ENCODE results near the gene ZNF8.
"Not testable (repeated sequence)": the region's sequence is repeated elsewhere in the genome, so short reads cannot be mapped to it uniquely, and the experiment has no call there.

ZNF8 gene

GRCh38 chr19:58334691-58335249, 56.0 kb downstream of the ZNF8 start:
- DNase-seq (ENCODE audit: low read depth in 1 of 2, low spot score in 1 of 2): no peak

DNA sequence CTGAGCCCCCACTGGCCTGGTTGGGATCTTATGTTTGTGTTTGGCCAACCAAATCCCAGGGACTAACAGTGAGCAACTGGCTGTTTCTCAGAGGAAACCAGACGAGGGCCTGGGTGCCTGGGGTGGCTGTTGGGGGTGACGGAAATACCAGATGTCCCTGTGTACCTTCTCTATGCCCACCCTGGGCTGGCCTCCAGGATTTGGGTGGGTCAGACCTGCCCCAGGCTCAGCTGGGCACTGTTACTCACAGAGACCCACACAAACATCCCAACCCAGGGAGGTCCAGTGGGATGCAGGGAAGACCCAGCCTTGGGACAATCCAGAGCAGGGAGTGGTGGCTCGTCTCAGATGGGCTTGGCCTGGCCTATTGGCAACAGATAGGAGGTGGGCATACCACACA, 56.9 kb downstream of the ZNF8 start:
- no peak for DNase-seq (ENCODE audit: low read depth in 1 of 2, low spot score in 1 of 2)

DNA sequence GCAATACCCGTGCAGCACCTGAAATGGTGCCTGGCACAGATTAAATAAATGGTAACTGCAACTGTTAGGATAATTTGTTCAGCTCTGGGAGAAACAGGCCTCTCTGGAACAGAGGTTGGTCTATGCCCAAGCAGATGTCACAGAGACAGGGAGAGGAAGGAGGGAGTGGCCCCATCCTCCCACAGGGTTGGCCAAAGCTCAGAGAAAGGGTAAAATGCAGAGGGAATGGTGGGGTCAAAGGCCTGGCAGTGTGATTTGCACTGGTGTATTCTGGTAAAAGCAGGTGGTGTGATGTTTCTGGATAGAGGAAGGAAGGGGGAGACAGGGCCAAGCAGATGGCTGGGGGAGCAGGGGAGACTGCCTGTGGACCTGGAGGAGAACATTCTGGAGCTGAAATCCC, 57.5 kb downstream of the ZNF8 start:
- DNase-seq (ENCODE audit: low read depth in 1 of 2, low spot score in 1 of 2): no peak

- no peak for DNase-seq (ENCODE audit: low read depth in 1 of 2, low spot score in 1 of 2)
Measured at GRCh38 chr19:58336820-58337219, 58.1 kb downstream of the ZNF8 start.

DNA sequence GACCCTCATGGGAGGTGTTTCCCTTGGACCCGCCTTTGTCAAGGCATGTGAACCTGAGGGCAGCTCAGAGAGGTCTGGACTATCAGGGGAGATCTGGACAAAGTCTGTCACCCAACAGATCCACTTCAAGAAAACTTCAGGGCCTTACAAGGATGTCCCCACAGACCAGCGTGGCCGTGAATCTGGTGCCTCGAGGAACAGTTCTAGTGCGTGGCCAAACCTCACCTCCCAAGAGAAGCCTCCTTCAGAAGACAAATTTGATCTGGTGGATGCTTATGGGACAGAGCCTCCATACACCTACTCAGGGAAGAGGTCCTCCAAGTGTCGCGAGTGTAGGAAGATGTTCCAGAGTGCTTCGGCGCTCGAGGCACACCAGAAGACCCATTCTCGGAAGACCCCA, 59.6 kb downstream of the ZNF8 start:
- DNase-seq (ENCODE audit: low read depth in 1 of 2, low spot score in 1 of 2): no peak

DNA sequence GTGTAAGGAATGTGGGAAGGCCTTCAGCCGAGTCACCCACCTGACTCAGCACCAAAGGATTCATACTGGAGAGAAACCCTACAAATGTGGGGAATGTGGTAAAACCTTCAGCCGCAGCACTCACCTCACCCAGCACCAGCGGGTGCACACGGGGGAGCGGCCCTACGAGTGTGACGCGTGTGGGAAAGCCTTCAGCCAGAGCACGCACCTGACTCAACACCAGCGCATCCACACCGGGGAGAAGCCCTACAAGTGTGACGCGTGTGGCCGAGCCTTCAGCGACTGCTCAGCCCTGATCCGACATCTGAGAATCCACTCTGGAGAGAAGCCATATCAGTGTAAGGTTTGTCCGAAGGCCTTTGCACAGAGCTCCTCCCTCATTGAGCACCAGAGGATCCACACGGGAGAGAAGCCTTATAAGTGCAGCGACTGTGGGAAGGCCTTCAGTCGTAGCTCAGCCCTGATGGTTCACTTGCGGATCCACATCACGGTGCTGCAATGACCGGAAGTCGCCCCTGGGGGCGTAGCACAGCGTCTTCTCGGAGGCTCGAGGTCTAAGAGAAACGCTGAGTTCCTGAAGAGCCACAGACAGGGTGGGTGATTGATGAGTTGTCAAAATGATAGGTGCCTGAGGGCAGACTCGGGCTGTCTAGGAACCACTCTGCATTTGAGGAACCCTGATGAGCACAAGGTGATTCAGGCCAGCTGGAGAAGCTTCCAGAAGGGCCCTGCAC, 60.2 kb downstream of the ZNF8 start:
- DNase-seq (ENCODE audit: low read depth in 1 of 2, low spot score in 1 of 2): no peak

GRCh38 chr19:58345558-58345957, 66.8 kb downstream of the ZNF8 start:
- DNase-seq (ENCODE audit: low read depth in 1 of 2, low spot score in 1 of 2): no peak

DNA sequence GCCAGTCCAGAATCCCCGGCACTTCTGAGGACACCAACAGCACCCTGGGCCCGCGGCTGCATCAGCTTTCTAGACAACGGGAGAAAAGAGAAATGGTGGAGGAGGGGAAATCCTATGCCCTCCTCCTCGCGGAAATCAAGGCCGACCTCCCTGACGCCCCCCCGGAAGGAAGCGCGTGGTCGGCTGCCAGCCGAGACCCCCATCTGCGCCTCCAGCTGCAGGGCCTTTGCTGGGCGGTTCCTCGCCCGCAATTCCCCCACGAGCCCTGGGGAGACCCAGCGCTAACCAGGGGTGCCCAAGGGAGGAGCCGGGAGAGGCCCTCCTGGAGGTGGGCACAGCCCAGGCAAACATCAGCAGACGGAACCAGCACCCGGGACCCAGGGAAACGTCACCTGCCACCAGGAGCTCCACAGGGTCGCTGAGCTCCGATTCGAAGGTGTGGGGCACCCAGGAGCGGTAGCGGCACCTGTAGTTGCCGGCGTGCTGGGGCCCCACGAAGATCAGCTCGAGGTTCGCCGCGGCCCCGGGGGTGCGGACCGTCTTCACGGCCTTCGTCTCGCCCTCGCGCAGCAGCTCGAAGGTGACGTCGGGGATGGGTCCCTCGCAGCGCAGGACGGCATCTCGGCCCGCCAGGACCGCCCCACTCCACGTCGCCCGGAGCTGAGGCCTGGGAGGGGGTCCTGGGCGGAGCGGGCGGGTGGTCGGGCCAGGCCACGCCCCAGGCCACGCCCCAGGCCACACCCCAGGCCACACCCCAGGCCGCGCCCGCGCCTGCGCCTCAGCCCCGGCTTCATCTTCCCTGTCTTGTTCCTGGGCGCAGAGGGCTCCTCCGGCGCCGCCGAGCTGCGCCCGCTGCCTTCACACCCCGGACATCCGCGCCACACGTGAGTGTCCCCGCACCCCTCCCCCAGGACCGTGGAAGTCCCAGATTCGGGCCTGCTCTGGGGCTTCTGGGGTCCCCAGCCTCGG, 68.5 kb downstream of the ZNF8 start:
- DNase-seq (ENCODE audit: low read depth in 1 of 2, low spot score in 1 of 2): peak; percentile 26 to 51

DNA sequence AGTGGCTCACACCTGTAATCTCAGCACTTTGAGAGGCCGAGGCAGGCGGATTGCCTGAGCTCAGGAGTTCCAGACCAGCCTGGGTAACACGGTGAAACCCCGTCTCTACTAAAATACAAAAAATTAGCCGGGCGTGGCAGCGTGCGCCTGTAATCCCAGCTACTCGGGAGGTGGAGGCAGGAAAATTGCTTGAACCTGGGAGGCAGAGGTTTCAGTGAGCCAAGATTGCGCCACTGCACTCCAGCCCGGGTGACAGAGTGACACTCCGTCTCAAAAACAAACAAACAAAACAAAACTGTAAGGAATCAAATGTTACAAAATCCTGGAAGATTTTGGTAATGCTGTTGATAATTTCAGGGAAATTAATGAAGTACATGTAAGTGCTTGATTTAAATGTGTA, 69.3 kb downstream of the ZNF8 start:
- DNase-seq (ENCODE audit: low read depth in 1 of 2, low spot score in 1 of 2): not testable (repeated sequence)

DNA sequence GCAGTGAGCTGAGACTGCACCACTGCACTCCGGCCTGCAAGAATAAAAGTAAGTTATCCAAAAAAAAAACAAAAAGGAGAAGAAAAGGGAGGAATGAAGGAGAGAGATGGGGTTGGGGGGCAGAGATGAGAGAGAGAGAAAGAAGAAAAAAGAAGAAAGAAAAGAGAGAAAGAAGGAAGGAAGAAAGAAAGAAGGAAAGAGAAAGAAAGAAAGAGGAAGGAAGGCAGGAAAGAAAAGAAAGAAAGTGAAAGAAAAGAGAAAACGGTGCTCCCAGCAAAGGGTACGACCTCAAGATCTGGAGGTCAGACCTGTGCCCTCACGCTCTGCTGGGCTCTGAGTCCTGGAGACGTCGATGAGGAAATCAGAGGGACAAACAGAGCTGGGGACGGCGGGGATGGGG, 70.8 kb downstream of the ZNF8 start:
- DNase-seq (ENCODE audit: low read depth in 1 of 2, low spot score in 1 of 2): no peak

DNA sequence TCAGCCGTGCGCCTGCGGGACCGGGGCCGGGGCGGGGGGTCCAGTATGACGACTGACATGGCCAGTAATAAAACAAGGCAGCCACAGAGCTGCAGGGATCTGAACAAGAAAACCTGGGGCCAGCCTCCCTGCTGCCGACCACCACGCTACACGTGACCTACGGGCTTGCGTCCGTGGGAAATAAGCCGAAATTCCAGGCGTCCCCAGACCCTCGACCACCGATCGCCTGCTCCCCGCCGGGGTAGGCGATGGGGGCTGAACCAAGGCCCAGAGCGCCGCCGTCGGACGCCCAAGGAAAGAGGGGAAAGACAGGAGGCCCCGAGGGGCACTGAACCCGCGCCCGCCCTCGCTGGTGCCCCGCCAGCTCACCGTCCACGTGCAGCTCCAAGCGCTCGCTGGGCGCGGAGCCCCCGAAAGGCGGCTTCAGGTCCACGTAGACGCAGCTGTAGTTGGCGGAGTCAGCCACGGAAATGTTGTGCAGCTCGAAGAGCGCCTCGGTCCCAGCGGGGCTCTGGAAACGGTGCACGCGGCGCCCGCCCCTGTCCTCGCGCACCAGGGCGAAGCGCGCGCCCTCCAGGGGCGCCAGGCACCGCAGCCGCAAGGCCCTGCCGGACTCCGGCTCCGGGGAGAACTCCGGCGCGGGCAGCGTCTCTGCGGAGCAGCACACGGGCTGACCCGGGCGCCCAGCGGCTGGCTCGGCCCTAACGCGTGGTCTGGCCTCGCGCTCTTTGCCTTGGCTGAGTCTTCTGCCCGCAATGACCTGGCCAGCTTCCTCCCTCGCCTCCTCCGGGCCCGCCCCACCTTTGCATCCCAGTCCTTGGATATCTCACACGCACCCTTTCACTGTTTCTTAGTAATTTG, 71.5 kb downstream of the ZNF8 start:
- DNase-seq (ENCODE audit: low read depth in 1 of 2, low spot score in 1 of 2): no peak

DNA sequence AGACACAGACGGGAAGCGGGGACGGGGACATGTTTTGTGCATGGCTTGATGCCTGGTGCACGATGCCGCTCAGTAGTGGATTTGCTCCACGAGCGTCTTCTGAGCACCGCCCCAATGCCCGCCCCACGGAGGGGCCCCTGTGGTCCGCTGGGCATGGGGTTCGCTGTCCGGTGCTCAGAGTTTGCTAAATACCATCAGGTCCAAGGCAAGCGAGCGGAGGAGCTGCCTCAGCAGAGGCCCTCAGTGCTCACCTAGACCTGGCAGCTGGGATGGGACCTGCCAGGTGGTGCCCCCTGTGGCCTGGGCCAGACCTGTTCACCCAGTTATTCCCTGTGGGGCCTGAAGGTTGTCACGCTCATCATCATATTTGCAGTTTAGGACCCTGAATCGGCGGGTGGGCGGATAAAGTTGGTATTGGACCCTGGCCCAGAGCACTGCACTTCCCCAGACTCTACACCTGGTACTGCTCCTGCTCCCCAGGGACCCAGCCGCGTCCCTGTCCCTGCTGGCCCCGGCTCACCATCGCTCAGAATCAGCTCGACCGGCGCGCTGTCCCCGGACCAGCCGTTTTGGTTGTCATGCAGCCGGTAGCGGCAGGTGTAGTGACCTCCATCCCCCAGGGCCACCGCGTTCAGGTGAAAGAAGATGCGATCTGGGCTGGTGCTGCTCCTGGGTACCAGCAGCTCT, 72.3 kb downstream of the ZNF8 start:
- no peak for DNase-seq (ENCODE audit: low read depth in 1 of 2, low spot score in 1 of 2)

DNA sequence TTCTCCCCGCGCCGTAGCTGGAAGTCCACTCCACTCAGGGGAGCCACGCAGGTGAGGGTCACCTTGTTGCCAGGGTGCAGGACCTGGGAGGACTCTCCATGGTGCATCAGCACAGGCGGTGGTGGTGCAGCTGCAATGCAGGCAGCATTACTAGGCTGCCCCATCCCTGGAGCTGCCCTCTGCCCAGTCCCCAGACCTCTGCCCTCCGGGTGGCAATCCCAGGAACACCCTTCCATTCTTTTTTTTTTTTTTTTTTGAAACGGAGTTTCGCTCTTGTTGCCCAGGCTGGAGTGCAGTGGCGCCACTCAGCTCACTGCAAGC, 72.8 kb downstream of the ZNF8 start:
- DNase-seq (ENCODE audit: low read depth in 1 of 2, low spot score in 1 of 2): no peak

- DNase-seq (ENCODE audit: low read depth in 1 of 2, low spot score in 1 of 2): no peak
Measured at GRCh38 chr19:58351990-58352755, 73.4 kb downstream of the ZNF8 start.

Data from activated T-helper 1 cell treated with anti-CD3 and anti-CD28 coated beads, Interleukin-2, amount 50 U/mL, for 16 hours (primary cell).